ENCODE results near the gene SLC7A1.

SLC7A1 gene

GRCh38 chr13:29575098-29575497 lies 20.4 kb downstream of the SLC7A1 start:
- no peak overlapping the region for H3K4ac ChIP-seq (ENCODE audit: low read length)
- no peak overlapping the region for H2AFZ ChIP-seq (ENCODE audit: low read length)
- no peak overlapping the region for H2AK5ac ChIP-seq (ENCODE audit: low read depth, low read length)
- no peaks in the 10 kb centered on the region for H3K27me3 ChIP-seq (ENCODE audit: control insufficient read depth in 3 of 3, insufficient read depth in 3 of 3, low read depth in 1 of 3, low read length in 3 of 3)
- no peaks in the 10 kb centered on the region for H3K9me3 ChIP-seq (replicated peaks in 1 of 2; ENCODE audit: control insufficient read depth in 2 of 2, insufficient read depth in 1 of 2, low read depth in 1 of 2, low read length in 2 of 2)
- no peak overlapping the region for H3K4me2 ChIP-seq (ENCODE audit: insufficient read depth, low read length, poor library complexity, severe bottlenecking)
- no peak overlapping the region for H4K91ac ChIP-seq (ENCODE audit: low read depth, low read length, poor library complexity)
- peaks cover 3 to 7% of the 10 kb centered on the region in 2 donors for H3K4me1 ChIP-seq (ENCODE audit: control insufficient read depth in 2 of 2, insufficient read depth in 1 of 2, low read depth in 1 of 2, low read length in 2 of 2)
- H3K9ac ChIP-seq (ENCODE audit: low read depth, low read length, poor library complexity): no peak overlapping the region
- H4K8ac ChIP-seq (ENCODE audit: low read depth, low read length): no peak overlapping the region
- H3K27ac ChIP-seq (replicated peaks; ENCODE audit: low read length): no peak overlapping the region
- no peak overlapping the region for H2BK120ac ChIP-seq (ENCODE audit: low read depth, low read length)
- no peak for DNase-seq (ENCODE audit: low spot score)
- no CpG with 5 or more reads among the region's 3 CpGs for WGBS, 2 donors (ENCODE audit: extremely low coverage in 2 of 2, insufficient read length in 2 of 2, insufficient replicate concordance in 1 of 2)
- no peak overlapping the region for H2BK5ac ChIP-seq (ENCODE audit: low read length)
- H3K4me3 ChIP-seq (ENCODE audit: low read length in 2 of 2): no peak overlapping the region
- no peak overlapping the region for H3K14ac ChIP-seq (ENCODE audit: low read length)
- no peak overlapping the region for H2BK12ac ChIP-seq (ENCODE audit: low read length)
- peaks cover 15% of the 10 kb centered on the region for H3K79me1 ChIP-seq (ENCODE audit: low read depth, low read length)
- H3K36me3 ChIP-seq (replicated peaks in 1 of 2; ENCODE audit: control insufficient read depth in 2 of 2, insufficient read depth in 2 of 2, low read length in 2 of 2): no peaks in the 10 kb centered on the region
- H3K23ac ChIP-seq (ENCODE audit: low read depth, low read length, poor library complexity): no peak overlapping the region
- no peak overlapping the region for H3K18ac ChIP-seq (ENCODE audit: low read length)
- H2BK15ac ChIP-seq (ENCODE audit: low read length): no peak overlapping the region

GRCh38 chr13:29573190-29573589 lies 22.3 kb downstream of the SLC7A1 start:
- DNase-seq (ENCODE audit: low spot score): no peak
- Histone ChIP-seq H2AFZ (ENCODE audit: low read length) (no peak overlapping the region), H3K4me2 (ENCODE audit: insufficient read depth, low read length, poor library complexity, severe bottlenecking) (no peak overlapping the region), H3K9me3 (replicated peaks in 1 of 2; ENCODE audit: control insufficient read depth in 2 of 2, insufficient read depth in 1 of 2, low read depth in 1 of 2, low read length in 2 of 2) (no peaks in the 10 kb centered on the region), H3K18ac (ENCODE audit: low read length) (no peak overlapping the region), H2BK15ac (ENCODE audit: low read length) (no peak overlapping the region), H3K4me1 (ENCODE audit: control insufficient read depth in 2 of 2, insufficient read depth in 1 of 2, low read depth in 1 of 2, low read length in 2 of 2) (peaks cover 3 to 10% of the 10 kb centered on the region in 2 donors), H4K91ac (ENCODE audit: low read depth, low read length, poor library complexity) (no peak overlapping the region), H4K8ac (ENCODE audit: low read depth, low read length) (no peak overlapping the region), H2BK120ac (ENCODE audit: low read depth, low read length) (no peak overlapping the region), H3K23ac (ENCODE audit: low read depth, low read length, poor library complexity) (no peak overlapping the region), H3K27ac (replicated peaks; ENCODE audit: low read length) (no peak overlapping the region), H3K4me3 (ENCODE audit: low read length in 2 of 2) (no peak overlapping the region), H3K9ac (ENCODE audit: low read depth, low read length, poor library complexity) (no peak overlapping the region), H2BK12ac (ENCODE audit: low read length) (no peak overlapping the region), H3K14ac (ENCODE audit: low read length) (no peak overlapping the region), H2AK5ac (ENCODE audit: low read depth, low read length) (no peak overlapping the region), H2BK5ac (ENCODE audit: low read length) (no peak overlapping the region), H3K79me1 (ENCODE audit: low read depth, low read length) (peaks cover 18% of the 10 kb centered on the region), H3K36me3 (replicated peaks in 1 of 2; ENCODE audit: control insufficient read depth in 2 of 2, insufficient read depth in 2 of 2, low read length in 2 of 2) (no peaks in the 10 kb centered on the region), H3K27me3 (ENCODE audit: control insufficient read depth in 3 of 3, insufficient read depth in 3 of 3, low read depth in 1 of 3, low read length in 3 of 3) (no peaks in the 10 kb centered on the region), H3K4ac (ENCODE audit: low read length) (no peak overlapping the region)
- whole genome bisulfite sequencing, 2 donors (ENCODE audit: extremely low coverage in 2 of 2, insufficient read length in 2 of 2, insufficient replicate concordance in 1 of 2): no CpG with 5 or more reads among the region's 8 CpGs

- H3K4me1 ChIP-seq (ENCODE audit: control insufficient read depth in 2 of 2, insufficient read depth in 1 of 2, low read depth in 1 of 2, low read length in 2 of 2): peaks cover 3 to 10% of the 10 kb centered on the region in 2 donors
- no peak overlapping the region for H3K23ac ChIP-seq (ENCODE audit: low read depth, low read length, poor library complexity)
- H2BK12ac ChIP-seq (ENCODE audit: low read length): no peak overlapping the region
- H3K14ac ChIP-seq (ENCODE audit: low read length): no peak overlapping the region
- H3K9me3 ChIP-seq (replicated peaks in 1 of 2; ENCODE audit: control insufficient read depth in 2 of 2, insufficient read depth in 1 of 2, low read depth in 1 of 2, low read length in 2 of 2): no peaks in the 10 kb centered on the region
- H2BK5ac ChIP-seq (ENCODE audit: low read length): no peak overlapping the region
- H3K36me3 ChIP-seq (replicated peaks in 1 of 2; ENCODE audit: control insufficient read depth in 2 of 2, insufficient read depth in 2 of 2, low read length in 2 of 2): no peaks in the 10 kb centered on the region
- peaks cover 18% of the 10 kb centered on the region for H3K79me1 ChIP-seq (ENCODE audit: low read depth, low read length)
- no peak overlapping the region for H2AFZ ChIP-seq (ENCODE audit: low read length)
- no peak overlapping the region for H3K4ac ChIP-seq (ENCODE audit: low read length)
- no peak overlapping the region for H3K4me3 ChIP-seq (ENCODE audit: low read length in 2 of 2)
- no peak overlapping the region for H3K9ac ChIP-seq (ENCODE audit: low read depth, low read length, poor library complexity)
- H2BK120ac ChIP-seq (ENCODE audit: low read depth, low read length): no peak overlapping the region
- no peak overlapping the region for H3K27ac ChIP-seq (replicated peaks; ENCODE audit: low read length)
- no CpG with 5 or more reads among the region's 5 CpGs for WGBS, 2 donors (ENCODE audit: extremely low coverage in 2 of 2, insufficient read length in 2 of 2, insufficient replicate concordance in 1 of 2)
- H3K4me2 ChIP-seq (ENCODE audit: insufficient read depth, low read length, poor library complexity, severe bottlenecking): no peak overlapping the region
- no peak overlapping the region for H4K91ac ChIP-seq (ENCODE audit: low read depth, low read length, poor library complexity)
- no peak overlapping the region for H2AK5ac ChIP-seq (ENCODE audit: low read depth, low read length)
- H3K27me3 ChIP-seq (ENCODE audit: control insufficient read depth in 3 of 3, insufficient read depth in 3 of 3, low read depth in 1 of 3, low read length in 3 of 3): no peaks in the 10 kb centered on the region
- H4K8ac ChIP-seq (ENCODE audit: low read depth, low read length): no peak overlapping the region
- no peak overlapping the region for H2BK15ac ChIP-seq (ENCODE audit: low read length)
- no peak for DNase-seq (ENCODE audit: low spot score)
- H3K18ac ChIP-seq (ENCODE audit: low read length): no peak overlapping the region
These were observed 22.9 kb downstream of the SLC7A1 start for GRCh38 chr13:29572575-29572974.

- H3K14ac ChIP-seq (ENCODE audit: low read length): no peak overlapping the region
- H3K36me3 ChIP-seq (replicated peaks in 1 of 2; ENCODE audit: control insufficient read depth in 2 of 2, insufficient read depth in 2 of 2, low read length in 2 of 2): no peaks in the 10 kb centered on the region
- no peak overlapping the region for H3K27ac ChIP-seq (replicated peaks; ENCODE audit: low read length)
- H2AFZ ChIP-seq (ENCODE audit: low read length): no peak overlapping the region
- no CpG with 5 or more reads among the region's 17 CpGs for WGBS, 2 donors (ENCODE audit: extremely low coverage in 2 of 2, insufficient read length in 2 of 2, insufficient replicate concordance in 1 of 2)
- no peak overlapping the region for H3K4me2 ChIP-seq (ENCODE audit: insufficient read depth, low read length, poor library complexity, severe bottlenecking)
- H4K91ac ChIP-seq (ENCODE audit: low read depth, low read length, poor library complexity): no peak overlapping the region
- H2BK5ac ChIP-seq (ENCODE audit: low read length): no peak overlapping the region
- peak overlapping the region; percentile 34 for H3K18ac ChIP-seq (ENCODE audit: low read length)
- H3K79me1 ChIP-seq (ENCODE audit: low read depth, low read length): peaks cover 18% of the 10 kb centered on the region
- no peaks in the 10 kb centered on the region for H3K9me3 ChIP-seq (replicated peaks in 1 of 2; ENCODE audit: control insufficient read depth in 2 of 2, insufficient read depth in 1 of 2, low read depth in 1 of 2, low read length in 2 of 2)
- H2BK12ac ChIP-seq (ENCODE audit: low read length): no peak overlapping the region
- peaks cover 3 to 10% of the 10 kb centered on the region in 2 donors for H3K4me1 ChIP-seq (ENCODE audit: control insufficient read depth in 2 of 2, insufficient read depth in 1 of 2, low read depth in 1 of 2, low read length in 2 of 2)
- no peak for DNase-seq (ENCODE audit: low spot score)
- H3K9ac ChIP-seq (ENCODE audit: low read depth, low read length, poor library complexity): peak overlapping the region; percentile 31
- H2AK5ac ChIP-seq (ENCODE audit: low read depth, low read length): no peak overlapping the region
- no peak overlapping the region for H2BK15ac ChIP-seq (ENCODE audit: low read length)
- no peak overlapping the region for H2BK120ac ChIP-seq (ENCODE audit: low read depth, low read length)
- H3K4ac ChIP-seq (ENCODE audit: low read length): no peak overlapping the region
- no peak overlapping the region for H4K8ac ChIP-seq (ENCODE audit: low read depth, low read length)
- H3K4me3 ChIP-seq (ENCODE audit: low read length in 2 of 2): no peak overlapping the region
- peak overlapping the region; percentile 1 for H3K23ac ChIP-seq (ENCODE audit: low read depth, low read length, poor library complexity)
- no peaks in the 10 kb centered on the region for H3K27me3 ChIP-seq (ENCODE audit: control insufficient read depth in 3 of 3, insufficient read depth in 3 of 3, low read depth in 1 of 3, low read length in 3 of 3)
These were observed 23.5 kb downstream of the SLC7A1 start for GRCh38 chr13:29571876-29572570.
